GDM1 (cell line): ENCODE results near the gene SIT1.
A peak's percentile ranks its signal among the peaks of the same experiment; 100 is the strongest.
"Not testable (repeated sequence)": the region's sequence is repeated elsewhere in the genome, so short reads cannot be mapped to it uniquely, and the experiment has no call there.

Source experiments
- DNase-seq: peaks from one replicate; lab custom pipeline; 2025; lab: John Stamatoyannopoulos, UW

SIT1 gene

DNA sequence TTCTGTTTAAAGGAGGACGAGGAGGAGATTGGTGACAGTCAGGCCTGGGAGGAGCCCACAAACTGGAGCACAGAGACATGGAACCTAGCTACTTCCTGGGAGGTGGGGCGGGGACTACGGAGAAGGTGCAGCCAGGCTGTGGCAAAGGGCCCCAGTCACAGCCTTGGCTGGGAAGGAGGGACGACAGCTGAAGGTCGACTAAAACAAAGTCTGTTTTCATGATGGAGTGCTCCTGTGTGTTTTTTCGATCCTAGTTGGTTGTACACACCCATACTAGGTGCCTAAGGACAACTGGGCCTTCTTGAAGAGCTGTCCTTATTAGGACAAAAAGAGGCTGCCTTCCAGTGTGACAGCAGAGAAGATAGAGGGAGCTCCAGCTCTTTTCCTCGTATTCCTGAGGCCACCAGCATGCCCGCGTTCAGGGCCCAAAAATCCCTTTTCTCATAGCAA, 10.3 kb upstream of the SIT1 start:
- DNase-seq, result no peak

DNA sequence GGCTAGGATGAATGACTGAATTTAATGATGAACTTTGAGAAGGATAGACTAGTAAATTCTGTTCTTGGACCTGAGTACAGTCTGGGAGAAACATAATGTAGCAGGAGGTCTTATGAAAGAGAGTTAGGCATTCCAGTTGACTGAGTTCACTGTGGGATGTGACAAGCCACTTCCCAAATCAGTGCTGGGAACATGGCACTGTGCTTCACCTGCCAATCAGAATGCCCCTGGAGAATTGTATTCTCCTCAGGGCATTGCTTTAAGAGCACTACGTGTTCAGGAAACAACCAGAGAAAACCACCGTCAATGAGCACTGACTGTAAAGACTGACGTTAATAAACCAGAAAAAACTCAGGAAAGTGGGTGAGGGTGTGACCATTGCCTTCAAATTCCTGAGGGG, 8.6 kb upstream of the SIT1 start:
- DNase-seq, result no peak

DNA sequence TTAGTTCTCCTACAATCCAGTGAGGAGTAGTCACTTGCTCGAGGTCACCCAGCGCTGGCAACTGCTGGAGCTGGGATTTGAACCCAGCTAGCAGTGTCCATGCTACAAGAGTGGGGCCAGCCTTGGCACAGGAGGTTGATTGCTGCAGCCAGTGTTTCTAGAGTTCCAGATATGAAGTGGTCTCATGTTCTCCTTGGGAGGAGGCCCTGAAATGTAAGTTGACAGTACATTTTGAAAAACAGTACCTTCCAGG, 8.2 kb upstream of the SIT1 start:
- no peak for DNase-seq

DNA sequence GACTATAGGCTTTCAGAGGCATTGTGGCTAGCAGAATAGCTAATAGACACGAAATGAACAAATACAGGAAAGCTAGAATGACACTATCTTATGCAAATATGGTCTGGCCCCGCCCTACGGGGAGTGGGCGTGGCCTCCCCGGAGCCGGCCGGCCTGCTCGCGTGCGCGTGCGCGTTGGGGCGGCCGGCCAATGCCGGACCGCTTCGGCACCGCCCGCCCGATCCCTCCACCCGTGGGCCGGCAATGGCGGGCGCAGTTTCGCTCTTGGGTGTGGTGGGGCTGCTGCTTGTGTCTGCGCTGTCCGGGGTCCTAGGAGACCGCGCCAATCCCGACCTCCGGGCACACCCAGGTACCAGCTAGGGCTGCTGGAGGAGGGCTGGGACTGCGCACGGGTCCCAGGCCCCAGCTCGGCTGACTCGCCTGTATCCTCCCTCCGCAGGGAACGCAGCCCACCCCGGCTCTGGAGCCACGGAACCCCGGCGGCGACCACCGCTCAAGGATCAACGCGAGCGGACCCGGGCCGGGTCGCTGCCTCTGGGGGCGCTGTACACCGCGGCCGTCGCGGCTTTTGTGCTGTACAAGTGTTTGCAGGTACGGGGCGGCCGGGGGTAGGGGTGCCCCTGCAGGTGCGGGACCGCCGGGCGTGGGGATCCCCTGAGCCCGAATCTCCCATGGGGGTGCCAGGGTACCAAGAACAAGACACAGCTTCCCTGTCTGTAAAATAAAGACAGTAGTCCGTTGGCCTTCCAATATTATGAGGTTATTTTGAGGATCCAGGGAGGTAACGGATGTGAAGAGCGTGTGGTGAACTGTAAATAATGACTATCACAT, 7.6 kb upstream of the SIT1 start, which contains the start of gene CCDC107:
TSS of gene CCDC107 (plus strand) at position 156 of the 831 bp plus-strand sequence. CDS start at position 244, 88 bp downstream.
- DNase-seq, result peak; percentile 78

DNA sequence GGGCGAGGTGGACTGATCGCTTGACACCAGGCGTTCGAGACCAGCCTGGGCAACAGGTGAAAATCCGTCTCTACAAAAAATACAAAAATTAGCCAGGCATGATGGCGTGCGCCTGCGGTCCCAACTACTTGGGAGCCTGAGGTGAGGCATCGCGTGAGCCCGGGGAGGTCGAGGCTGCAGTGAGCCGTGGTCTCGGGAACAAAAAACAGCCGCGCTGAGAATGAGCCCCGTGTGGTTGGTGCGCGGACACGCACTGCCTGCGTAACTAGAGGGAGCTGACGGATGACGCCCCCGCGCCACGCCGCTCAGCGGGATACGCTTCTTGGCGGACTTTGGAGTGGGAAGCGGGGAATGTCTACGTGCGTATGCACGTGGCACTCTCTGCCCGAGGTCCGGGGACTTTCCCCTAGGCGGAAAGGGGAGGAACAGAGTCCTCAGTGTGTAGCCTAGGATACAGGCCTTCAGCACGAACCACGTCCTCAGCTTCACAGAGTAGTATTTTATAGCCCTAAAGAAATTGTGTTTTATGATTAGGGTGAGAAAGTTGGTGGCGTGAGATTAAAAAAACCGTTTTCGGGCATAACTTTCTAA, 6.9 kb upstream of the SIT1 start, which contains the start of gene RMRP:
TSS of gene RMRP (minus strand) at position 474 of the 591 bp plus-strand sequence.
- DNase-seq, result peak; percentile 96

DNA sequence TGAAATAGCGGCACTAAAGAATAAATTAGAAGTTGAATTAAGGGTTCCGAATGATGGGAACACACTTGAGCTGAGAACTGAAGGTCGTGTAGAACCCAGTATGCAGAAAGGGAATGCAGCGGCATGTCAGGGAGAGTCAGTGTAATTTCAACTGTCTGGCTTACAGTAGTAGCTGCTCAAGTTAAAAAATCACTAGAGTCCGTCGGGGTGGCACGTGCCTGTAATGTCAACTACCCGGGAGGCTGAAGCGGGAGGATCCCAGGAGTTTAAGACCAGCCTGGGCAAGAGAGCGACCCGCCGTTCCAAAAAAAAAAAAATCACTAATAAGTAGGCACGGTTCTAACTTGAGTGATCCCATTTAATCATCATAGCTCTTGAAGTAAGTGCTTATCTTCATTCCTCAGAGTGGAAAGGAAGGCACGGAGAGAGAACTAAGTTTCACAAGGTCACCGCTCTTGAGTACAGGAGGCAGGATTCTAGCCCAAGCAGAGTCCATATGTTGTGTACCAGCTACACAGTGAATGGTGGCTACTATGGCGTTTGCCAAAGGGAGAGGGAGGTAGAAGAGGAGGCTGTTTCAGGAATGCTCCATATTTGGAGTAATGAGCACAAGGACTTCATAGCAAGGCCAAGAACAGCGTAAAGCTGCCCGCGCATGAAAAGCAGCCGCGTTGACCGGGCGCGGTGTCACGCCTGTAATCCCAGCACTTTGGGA, 6.3 kb upstream of the SIT1 start:
- DNase-seq, result no peak

DNA sequence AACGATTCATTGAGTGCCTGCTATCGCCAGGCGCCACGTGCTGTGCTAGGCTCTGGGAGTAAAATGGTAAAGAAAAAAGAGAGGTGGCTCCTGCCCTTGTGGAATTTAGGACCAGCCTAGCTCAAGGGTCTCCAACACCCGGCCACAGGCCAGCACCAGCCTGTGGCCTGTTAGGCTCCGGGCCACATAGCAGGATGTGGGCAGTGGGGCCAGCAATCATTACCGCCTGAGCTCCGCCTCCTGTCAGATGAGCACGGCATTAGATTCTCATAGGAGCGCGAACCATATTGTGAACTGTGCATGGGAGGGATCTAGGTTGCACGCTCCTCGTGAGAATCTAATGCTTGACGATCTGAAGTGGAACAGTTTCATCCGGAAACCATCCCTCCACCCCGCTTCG, 5.6 kb upstream of the SIT1 start:
- no peak for DNase-seq

DNA sequence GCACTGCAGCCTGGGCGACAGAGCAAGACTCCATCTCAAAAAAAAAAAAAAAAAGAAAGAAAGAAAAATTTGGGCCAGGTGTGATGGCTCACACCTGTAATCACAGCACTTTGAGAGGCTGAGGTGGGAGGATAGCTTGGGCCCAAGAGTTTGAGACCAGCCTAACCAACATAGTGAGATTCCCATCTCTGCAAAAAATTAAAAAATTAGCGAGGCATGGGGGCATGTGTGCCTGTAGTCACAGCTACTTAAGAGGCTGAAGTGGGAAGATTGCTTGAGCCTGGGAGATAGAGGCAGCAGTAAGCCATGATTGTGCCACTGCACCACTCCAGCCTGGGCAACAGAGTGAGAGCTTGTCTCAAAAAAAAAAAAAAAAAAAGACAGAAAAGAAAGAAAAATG, 2.9 kb upstream of the SIT1 start:
- no peak for DNase-seq

DNA sequence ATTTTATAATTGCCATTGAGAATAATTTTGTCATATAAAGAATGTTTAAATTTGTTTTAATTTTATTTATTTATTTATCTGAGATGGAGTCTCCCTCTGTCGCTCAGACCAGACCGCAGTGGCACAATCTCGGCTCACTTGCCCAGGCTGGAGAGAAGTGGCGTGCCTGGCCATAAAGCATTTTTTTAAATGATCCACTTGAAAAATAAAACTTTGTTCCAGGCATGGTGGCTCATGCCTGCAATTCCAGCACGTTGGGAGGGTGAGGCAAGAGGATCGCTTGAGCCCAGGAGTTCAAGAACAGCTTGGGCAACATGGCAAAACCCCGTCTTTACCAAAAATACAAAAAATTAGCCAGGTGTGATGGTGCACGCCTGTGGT, 2.1 kb upstream of the SIT1 start:
- no peak for DNase-seq

DNA sequence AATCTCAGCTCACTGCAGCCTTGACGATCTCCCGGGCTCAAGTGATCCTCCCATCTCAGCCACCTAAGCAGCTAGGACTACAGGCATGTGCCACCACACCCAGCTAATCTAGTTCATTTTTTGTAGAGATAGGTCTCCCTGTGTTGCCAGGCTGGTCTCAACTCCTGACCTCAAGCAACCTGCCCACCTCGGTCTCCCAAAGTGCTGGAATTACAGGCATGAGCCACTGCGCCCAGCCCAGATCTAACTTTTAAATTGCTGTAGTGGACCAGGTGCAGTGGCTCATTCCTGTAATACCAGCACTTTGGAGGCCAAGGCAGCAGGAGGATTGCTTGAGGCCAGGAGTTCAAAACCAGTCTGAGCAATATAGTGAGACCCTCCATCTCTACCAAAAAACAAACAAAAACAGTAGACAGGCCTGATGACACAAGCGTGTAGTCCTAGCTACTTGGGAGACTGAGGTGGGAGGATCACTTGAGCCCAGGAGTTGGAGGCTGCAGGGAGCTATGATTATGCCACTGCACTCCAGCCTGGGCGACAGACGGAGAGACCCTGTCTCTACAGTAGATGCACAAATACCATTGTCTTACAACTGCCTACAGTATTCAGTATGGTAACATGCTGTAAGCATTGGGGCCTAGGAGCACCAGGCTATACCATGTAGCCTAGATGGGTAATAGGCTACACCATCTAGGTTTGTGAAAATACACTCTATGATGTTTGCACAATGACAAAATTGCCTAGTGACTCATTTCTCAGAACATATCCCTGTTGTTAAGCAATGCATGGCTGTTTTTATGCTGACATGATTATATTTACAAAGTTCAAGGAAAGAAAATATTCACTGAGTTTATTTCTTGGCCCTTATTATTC, 1.5 kb upstream of the SIT1 start:
- DNase-seq, result no peak

DNA sequence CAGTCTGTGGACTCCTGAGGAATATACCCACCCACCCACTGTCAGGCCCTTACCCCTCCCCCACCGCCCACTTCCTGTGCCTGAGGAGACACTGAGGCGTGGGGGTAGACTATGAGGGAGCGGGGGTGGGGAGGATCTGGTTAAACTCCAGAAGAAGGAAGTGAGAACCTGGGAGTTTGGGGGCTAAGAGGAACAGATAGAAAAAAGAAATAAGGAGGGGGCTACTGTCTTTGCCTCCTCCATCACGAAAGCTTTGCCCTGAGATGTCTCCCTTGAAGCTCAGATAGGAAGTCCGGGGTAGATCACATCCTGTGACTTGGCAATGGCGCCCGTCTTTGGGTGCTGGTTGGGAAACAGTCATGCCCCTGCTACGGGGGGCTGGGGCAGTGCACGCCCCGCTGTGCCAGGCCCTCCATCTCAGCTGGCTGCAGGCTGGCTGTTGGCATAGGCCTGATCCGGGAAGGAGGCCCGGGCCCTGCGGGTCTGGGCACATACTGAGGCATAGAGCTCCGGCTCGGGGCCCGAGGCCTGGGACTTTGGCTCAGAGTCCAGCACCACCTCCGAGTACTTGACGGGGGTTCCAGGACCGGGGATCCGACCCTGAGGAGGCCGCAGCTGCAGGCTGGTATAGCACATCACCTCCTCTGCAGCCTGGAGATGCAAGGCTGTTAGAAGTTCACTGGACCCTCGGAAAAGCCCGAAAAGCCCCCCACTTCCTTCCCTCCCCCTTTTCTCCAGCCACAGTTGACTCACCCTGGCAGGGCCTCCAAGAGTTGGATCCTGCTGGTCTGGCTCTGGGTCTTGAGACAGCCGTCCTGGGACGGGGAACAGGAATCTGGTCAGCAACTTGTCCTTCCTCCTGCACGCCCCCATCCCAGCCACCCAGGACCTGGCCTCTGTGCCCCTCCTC, 1.0 kb downstream of the SIT1 start:
- DNase-seq, result peak; percentile 39

DNA sequence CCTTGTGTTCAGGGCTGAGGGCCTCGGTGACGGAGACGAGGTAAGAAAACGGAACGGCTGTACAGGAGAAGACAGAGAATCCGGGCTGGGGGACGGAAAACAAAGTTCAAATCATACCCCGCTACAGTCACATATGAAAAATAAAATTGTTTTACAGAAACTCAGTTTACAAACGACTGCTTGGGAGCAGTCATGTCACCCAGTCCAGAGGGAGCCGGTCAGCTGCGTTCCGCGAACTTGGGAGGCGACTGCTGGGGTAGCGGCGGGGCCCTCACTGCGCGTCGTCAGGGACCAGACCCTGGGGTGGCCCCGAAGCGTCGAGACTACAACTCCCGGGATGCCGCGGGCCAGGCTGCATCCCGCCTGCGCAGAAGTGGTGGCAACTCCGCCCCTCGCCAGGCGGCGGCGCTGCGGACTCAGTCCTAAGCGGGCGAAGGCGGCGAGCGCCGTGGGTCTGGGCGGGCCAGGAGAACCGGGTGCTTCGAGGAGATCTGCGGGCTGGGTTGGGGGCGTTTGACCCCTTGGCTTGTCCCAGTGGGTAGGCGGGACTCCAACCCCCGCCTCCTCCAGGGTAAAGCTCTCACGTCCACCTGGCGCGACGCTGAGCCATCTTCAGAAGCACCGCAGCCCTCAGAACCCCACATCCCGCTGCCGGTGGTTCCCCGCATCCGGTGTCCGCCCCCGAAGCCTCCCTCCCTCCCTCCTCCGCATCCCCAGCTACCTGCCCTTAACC, 4.0 kb downstream of the SIT1 start:
- DNase-seq, result peak; percentile 93

DNA sequence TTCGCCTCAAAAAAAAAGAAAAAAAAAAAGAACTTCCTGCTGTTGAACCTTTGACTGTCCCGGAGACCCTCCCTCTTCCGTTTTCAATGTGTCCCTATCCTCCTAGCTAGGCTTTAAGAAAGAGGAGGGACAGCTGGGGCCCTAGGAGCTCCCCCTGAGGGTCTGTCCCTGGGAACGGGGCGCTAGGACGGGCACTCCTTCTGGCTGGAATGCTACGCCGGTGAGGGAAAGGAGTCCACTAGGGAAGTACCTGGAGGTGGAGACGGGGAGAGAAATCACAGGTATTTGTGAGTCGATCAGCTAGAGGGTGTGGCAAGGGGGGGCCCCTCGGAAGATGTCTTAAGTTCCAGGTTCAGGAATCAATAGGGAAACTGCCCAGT, 4.6 kb downstream of the SIT1 start:
- peak; percentile 24 for DNase-seq

DNA sequence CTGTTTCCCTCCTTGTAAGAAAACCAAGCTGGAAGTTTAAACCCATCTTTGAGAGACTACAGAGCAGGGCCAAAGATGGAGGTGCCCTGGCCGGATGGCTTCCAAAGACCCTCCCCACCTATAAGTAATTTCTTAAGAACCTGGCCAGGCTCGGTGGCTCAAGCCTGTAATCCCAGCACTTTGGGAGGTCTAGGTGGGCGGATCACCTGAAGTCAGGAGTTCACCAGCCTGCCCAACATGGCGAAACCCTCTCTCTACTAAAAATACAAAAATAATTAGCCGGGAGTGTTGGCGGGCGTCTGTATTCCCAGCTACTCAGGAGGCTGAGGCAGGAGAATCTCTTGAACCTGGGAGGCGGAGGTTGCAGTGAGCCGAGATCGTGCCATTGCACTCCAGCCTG, 5.0 kb downstream of the SIT1 start:
- DNase-seq, result not testable (repeated sequence)

DNA sequence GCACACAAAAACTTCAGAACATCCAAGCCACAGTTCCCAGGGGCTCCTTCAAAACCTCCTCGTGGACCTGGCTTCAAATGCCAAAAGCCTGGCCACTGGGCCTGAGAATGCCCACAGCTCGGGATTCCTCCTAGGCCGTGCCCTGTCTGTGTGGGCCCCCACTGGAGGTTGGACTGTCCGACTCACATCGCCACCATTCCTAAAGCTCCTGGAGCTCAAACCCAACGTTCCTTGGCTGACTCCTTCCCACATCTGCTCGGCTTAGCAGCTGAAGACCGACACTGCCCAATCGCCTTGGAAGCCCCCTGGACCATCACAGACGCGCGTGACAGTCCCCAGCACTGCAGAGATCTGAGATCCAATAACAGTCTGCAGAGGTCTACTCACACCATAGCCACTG, 7.7 kb downstream of the SIT1 start:
- no peak for DNase-seq

DNA sequence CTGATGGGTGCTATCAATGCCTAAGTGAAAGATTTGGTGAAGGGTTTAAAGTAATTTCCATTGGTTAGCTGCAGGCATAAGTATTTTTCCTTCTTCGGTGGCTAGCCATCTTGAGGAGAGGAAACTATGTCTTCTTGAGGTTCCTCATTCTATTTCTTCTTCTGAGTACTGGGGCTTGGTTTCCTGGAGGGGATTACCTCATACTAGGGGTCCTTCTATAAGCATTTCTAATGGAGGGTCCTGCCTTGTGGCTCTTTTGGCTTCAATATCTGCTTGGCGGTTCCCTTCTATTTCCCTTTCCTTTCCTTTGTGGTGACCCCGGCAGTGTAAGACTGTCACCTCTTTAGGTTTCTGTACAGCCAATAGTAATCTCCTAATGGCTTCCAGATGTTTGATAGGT, 9.3 kb downstream of the SIT1 start:
- DNase-seq, result not testable (repeated sequence)

DNA sequence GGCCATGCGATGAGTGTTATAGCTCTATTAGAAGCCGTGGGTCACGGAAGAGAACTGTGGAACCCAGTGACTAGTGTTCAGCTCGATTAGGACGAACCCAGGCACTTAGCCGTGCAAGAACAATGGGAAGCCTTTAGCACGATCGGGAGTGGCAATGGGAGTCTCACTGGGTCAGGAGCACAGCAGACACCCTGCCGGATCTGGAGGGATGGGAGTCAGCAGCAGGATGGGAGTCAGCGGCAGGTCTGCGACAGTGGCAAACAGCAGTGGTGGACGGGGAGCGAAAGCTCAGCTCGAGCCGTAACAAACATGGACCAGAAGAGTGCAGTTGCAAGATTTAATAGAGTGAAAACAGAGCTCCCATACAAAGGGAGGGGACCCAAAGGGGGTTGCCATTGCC, 10.3 kb downstream of the SIT1 start:
- DNase-seq, result not testable (repeated sequence)

DNA sequence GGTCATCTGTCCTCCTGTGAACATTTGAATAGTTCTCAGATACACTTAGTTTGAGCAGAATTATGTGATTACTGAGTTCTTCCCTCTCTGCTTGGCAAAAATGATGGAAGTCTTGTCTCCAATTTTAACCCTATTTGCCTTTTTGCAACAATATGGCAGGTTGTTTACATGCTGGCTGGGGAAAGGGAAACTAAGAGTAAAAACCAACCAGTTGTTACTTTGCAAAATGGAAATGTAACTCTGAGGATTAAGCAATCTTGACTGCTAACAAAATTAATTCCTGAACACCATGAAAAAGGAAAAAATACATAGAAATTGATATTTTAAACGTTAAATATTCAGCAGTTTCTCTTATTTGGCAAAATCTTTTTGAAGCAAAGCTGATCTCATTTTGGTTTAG, 11.1 kb downstream of the SIT1 start:
- DNase-seq, result no peak

DNA sequence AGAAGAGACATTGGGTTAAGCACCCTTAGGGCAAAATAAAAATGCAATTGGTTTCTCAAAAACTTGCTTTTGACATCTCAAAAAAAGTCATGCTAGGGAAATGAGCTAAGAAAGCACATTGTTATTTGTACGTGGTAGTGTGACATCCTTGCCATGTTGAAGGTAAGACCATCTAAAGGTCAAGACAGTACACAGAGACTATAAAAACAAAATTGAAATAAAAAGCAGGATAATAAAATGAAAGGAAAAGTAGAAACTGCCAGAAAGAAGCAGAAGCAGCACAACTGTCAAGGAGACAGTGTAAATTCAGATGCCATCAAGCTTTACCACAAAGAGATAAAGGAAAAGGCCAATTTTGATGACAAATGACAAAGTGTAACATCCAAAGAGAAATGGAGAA, 11.5 kb downstream of the SIT1 start:
- not testable (repeated sequence) for DNase-seq

DNA sequence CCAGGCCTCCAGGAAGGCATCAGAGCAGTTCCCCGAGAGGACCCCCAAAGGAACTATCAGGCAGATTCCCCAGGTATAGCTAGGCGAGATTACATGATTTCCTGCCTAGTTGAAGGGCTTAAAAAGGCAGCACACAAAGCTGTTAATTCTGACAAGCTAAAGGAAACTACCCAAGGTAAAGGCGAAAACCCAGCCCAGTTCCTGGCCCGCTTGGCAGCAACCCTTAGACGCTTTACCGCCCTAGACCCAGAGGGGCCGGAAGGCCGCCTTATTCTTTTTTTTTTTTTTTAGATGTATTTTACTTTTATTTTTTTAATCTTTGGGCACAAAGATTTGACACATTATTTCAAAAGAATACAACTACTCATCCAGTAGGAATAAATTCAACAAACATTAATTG, 12.0 kb downstream of the SIT1 start:
- not testable (repeated sequence) for DNase-seq
